HEK293T (cell line): ENCODE results near the gene KRTAP4-6.

Experiments used
- ARNT ChIP-seq: fragments of 450-650 bp; IDR thresholded peaks from 2 replicates; pipeline ENCODE4 v1.6.1; 2017; ENCODE audit warnings: mild to moderate bottlenecking
- BHLHE40 ChIP-seq: fragments of 450-650 bp; IDR thresholded peaks from 2 replicates; pipeline ENCODE4 v1.6.1; 2016; ENCODE audit warnings: mild to moderate bottlenecking, moderate library complexity, borderline replicate concordance
- ELF4 ChIP-seq: fragments of 450-650 bp; IDR thresholded peaks from 2 replicates; pipeline ENCODE4 v1.6.1; 2017; ENCODE audit warnings: antibody characterized with exemption
- FOXA1 ChIP-seq: fragments of 450-650 bp; IDR thresholded peaks from 2 replicates; pipeline ENCODE4 v1.6.1; 2016; ENCODE audit warnings: mild to moderate bottlenecking
- FOXK2 ChIP-seq: fragments of 450-650 bp; IDR thresholded peaks from 2 replicates; pipeline ENCODE4 v1.6.1; 2016; ENCODE audit warnings: mild to moderate bottlenecking
- HDGF ChIP-seq: fragments of 450-650 bp; IDR thresholded peaks from 2 replicates; pipeline ENCODE4 v1.6.1; 2017; ENCODE audit warnings: antibody characterized with exemption, borderline replicate concordance
- L3MBTL2 ChIP-seq: fragments of 450-650 bp; conservative IDR thresholded peaks from 2 replicates; pipeline ENCODE4 v1.6.1; 2016; ENCODE audit warnings: mild to moderate bottlenecking
- SP1 ChIP-seq: fragments of 450-650 bp; IDR thresholded peaks from 2 replicates; pipeline ENCODE4 v1.6.1; 2017
- SUZ12 ChIP-seq: fragments of 450-650 bp; IDR thresholded peaks from 2 replicates; pipeline ENCODE4 v1.6.1; 2016; ENCODE audit warnings: mild to moderate bottlenecking
- TARDBP ChIP-seq: fragments of 450-650 bp; IDR thresholded peaks from 2 replicates; pipeline ENCODE4 v1.6.1; 2016
- ZNF384 ChIP-seq: fragments of 450-650 bp; IDR thresholded peaks from 2 replicates; pipeline ENCODE4 v1.6.1; 2016
- TF ChIP-seq, protein P1 (sequence below): fragments of 450-650 bp; IDR thresholded peaks from 2 replicates; pipeline ENCODE4 v1.6.1; 2016

GRCh38 chr17:41171886-41172285 is 31.5 kb upstream of the KRTAP4-6 start:
- TF ChIP-seq, protein P1, sequence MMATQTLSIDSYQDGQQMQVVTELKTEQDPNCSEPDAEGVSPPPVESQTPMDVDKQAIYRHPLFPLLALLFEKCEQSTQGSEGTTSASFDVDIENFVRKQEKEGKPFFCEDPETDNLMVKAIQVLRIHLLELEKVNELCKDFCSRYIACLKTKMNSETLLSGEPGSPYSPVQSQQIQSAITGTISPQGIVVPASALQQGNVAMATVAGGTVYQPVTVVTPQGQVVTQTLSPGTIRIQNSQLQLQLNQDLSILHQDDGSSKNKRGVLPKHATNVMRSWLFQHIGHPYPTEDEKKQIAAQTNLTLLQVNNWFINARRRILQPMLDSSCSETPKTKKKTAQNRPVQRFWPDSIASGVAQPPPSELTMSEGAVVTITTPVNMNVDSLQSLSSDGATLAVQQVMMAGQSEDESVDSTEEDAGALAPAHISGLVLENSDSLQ: no peak
- TF ChIP-seq SUZ12: no peak
- no peak for TF ChIP-seq ELF4
- no peak for TF ChIP-seq FOXK2
- no peak for TF ChIP-seq ZNF384
- no peak for TF ChIP-seq L3MBTL2
- no peak for TF ChIP-seq SP1
- no peak for TF ChIP-seq ARNT
- TF ChIP-seq BHLHE40: no peak
- no peak for TF ChIP-seq HDGF
- TF ChIP-seq FOXA1: no peak
- no peak for TF ChIP-seq TARDBP
